Parathyroid adenoma (tissue), 2 donors: Measurements from ENCODE around the gene TP53I13.
"Not testable (repeated sequence)": the region's sequence is repeated elsewhere in the genome, so short reads cannot be mapped to it uniquely, and the experiment has no call there.

Experiments
- H2AFZ ChIP-seq: fragments of 300-600 bp; sonication (generic); one replicate; pipeline ENCODE4 v1.7.0; 2017; ENCODE audit warnings: antibody characterized with exemption, mild to moderate bottlenecking
- H3K27ac ChIP-seq: fragments of 300-600 bp; sonication (generic); one replicate; pipeline ENCODE4 v1.7.0; 2017
- H3K27me3 ChIP-seq: fragments of 300-600 bp; sonication (generic); one replicate; pipeline ENCODE4 v1.7.0; 2017; ENCODE audit warnings: low read length; ENCODE audit not compliant: control insufficient read depth, insufficient read depth
- H3K36me3 ChIP-seq: fragments of 300-600 bp; sonication (generic); one replicate; pipeline ENCODE4 v1.7.0; 2017; ENCODE audit warnings: low read length; ENCODE audit not compliant: control insufficient read depth, insufficient read depth
- H3K4me1 ChIP-seq: fragments of 300-600 bp; sonication (generic); one replicate; pipeline ENCODE4 v1.7.0; 2017; ENCODE audit warnings: control low read depth
- H3K4me2 ChIP-seq: fragments of 300-600 bp; sonication (generic); one replicate; pipeline ENCODE4 v1.7.0; 2017; ENCODE audit warnings: low read length
- H3K4me3 ChIP-seq: fragments of 300-600 bp; sonication (generic); one replicate; pipeline ENCODE4 v1.7.0; 2017; ENCODE audit warnings: low read depth, low read length
- H3K79me2 ChIP-seq: fragments of 300-600 bp; sonication (generic); one replicate; pipeline ENCODE4 v1.7.0; 2017; ENCODE audit warnings: control low read depth
- H3K9ac ChIP-seq: fragments of 300-600 bp; sonication (generic); one replicate; pipeline ENCODE4 v1.7.0; 2017; ENCODE audit warnings: mild to moderate bottlenecking
- H3K9me3 ChIP-seq: fragments of 300-600 bp; sonication (generic); one replicate; pipeline ENCODE4 v1.7.0; 2017; ENCODE audit warnings: low read length; ENCODE audit not compliant: control insufficient read depth
- TF ChIP-seq, protein P1 (sequence below): fragments of 300-600 bp; sonication (generic); IDR thresholded peaks from one replicate; pipeline ENCODE4 v1.7.0; 2017; ENCODE audit warnings: antibody characterized with exemption, mild to moderate bottlenecking
- donor health status: primary hyperparathyroidism.

TP53I13 gene

DNA sequence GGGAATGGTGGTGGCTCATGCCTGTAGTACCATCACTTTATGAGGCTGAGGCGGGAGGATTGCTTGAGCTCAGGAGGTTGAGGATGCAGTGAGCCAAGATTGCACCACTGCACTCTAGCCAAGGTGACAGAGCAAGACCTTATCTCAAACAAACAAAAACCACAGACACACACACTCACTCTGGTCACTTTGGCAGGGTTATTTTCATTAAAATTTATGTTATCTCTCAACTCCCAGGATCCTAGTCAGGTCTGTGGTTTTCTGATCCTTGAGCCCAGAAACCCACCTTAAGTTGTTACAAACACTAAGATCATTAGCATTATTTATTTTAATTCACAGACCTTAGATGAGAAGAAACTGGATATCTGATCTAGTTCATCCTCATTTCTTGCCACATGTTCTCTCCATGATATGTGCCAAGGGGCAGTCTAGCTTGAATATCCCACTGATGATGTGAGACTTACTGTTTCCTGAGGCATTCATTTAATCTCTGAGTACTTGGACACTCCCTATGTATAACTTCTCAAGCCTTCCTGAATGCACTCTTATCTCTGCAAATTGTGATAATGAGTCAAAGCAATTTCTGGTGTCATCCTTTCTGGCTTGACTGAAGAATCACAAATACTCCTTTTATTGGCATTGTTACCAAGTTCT, 11.3 kb upstream of the TP53I13 start:
- no peaks in the 10 kb centered on the region for H3K9me3 ChIP-seq
- no peaks in the 10 kb centered on the region for H3K79me2 ChIP-seq
- no peak overlapping the region for H3K9ac ChIP-seq
- no peak overlapping the region for H3K4me3 ChIP-seq
- no peak overlapping the region for H3K27ac ChIP-seq
- H2AFZ ChIP-seq: no peak overlapping the region
- no peaks in the 10 kb centered on the region for H3K27me3 ChIP-seq
- H3K36me3 ChIP-seq: no peaks in the 10 kb centered on the region
- TF ChIP-seq, protein P1, sequence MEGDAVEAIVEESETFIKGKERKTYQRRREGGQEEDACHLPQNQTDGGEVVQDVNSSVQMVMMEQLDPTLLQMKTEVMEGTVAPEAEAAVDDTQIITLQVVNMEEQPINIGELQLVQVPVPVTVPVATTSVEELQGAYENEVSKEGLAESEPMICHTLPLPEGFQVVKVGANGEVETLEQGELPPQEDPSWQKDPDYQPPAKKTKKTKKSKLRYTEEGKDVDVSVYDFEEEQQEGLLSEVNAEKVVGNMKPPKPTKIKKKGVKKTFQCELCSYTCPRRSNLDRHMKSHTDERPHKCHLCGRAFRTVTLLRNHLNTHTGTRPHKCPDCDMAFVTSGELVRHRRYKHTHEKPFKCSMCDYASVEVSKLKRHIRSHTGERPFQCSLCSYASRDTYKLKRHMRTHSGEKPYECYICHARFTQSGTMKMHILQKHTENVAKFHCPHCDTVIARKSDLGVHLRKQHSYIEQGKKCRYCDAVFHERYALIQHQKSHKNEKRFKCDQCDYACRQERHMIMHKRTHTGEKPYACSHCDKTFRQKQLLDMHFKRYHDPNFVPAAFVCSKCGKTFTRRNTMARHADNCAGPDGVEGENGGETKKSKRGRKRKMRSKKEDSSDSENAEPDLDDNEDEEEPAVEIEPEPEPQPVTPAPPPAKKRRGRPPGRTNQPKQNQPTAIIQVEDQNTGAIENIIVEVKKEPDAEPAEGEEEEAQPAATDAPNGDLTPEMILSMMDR: no peak
- H3K4me2 ChIP-seq: no peak overlapping the region
- H3K4me1 ChIP-seq: no peaks in the 10 kb centered on the region

DNA sequence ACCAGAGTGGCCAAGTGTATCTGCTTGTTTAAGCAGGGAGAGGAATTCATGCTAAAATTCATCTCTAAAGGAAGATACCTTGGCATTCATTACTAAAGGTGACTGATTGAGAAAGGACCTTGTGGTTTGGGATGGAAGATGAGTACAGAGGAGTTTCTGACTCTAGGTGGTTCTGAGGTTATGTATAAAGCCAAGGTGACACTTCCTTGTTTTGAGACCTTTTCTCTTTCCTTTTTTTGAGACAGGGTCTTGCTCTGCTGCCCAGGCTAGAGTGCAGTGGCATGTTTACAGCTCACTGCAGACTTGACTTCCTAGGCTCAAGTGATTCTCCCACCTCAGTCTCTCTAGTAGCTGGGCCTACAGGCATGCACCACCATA, 10.8 kb upstream of the TP53I13 start:
- no peak overlapping the region for H3K4me3 ChIP-seq
- no peak overlapping the region for H3K4me2 ChIP-seq
- no peaks in the 10 kb centered on the region for H3K79me2 ChIP-seq
- no peaks in the 10 kb centered on the region for H3K36me3 ChIP-seq
- H3K27ac ChIP-seq: no peak overlapping the region
- TF ChIP-seq, protein P1: no peak
- H2AFZ ChIP-seq: no peak overlapping the region
- no peak overlapping the region for H3K9ac ChIP-seq
- no peaks in the 10 kb centered on the region for H3K9me3 ChIP-seq
- H3K27me3 ChIP-seq: no peaks in the 10 kb centered on the region
- H3K4me1 ChIP-seq: no peaks in the 10 kb centered on the region

DNA sequence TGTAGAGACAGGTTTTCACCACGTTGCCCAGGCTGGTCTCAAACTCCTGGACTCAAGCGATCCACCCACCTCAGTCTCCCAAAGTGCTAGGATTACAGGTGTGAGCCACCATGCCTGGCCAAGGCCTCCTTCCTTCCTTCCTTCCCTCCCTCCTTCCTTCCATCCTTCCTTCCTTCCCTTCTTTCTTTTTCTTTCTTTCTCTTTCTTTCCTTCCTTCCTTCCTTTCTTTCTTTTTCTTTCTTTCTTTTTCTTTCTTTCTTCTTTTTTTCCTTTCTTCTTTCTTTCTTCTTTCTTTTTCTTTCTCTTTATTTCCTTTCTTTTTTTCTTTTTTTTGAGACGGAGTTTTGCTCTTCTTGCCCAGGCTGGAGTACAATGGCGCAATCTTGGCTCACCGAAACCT, 10.4 kb upstream of the TP53I13 start:
- H3K9me3 ChIP-seq, H3K27me3 ChIP-seq, H3K79me2 ChIP-seq, H3K36me3 ChIP-seq, H3K4me3 ChIP-seq, H3K4me1 ChIP-seq, H3K9ac ChIP-seq, H3K4me2 ChIP-seq, H2AFZ ChIP-seq, H3K27ac ChIP-seq: not testable (repeated sequence)

DNA sequence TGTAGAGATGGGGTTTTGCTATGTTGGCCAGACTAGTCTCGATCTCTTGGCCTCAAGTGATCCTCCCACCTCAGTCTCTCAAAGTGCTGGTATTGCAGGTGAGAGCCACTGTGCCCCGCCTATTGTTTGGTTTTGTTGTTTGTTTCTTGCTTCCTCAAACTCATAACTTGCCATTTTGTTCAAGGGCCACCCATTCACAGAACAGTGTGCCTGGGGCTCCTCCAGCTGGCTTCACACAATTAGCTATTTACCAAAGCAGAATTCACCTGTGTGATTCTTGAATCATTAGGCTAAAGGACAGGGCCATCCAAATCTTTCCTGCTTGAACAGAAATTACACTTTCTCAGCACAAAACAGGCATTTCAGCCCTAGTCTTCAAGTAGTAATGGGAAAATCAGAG, 8.9 kb upstream of the TP53I13 start:
- Histone ChIP-seq H3K9ac (no peak overlapping the region), H3K4me1 (no peaks in the 10 kb centered on the region), H3K79me2 (no peaks in the 10 kb centered on the region), H3K4me2 (no peak overlapping the region), H3K27me3 (no peaks in the 10 kb centered on the region), H3K9me3 (no peaks in the 10 kb centered on the region), H3K27ac (no peak overlapping the region), H3K4me3 (no peak overlapping the region), H3K36me3 (no peaks in the 10 kb centered on the region), H2AFZ (no peak overlapping the region)
- TF ChIP-seq, protein P1: no peak

DNA sequence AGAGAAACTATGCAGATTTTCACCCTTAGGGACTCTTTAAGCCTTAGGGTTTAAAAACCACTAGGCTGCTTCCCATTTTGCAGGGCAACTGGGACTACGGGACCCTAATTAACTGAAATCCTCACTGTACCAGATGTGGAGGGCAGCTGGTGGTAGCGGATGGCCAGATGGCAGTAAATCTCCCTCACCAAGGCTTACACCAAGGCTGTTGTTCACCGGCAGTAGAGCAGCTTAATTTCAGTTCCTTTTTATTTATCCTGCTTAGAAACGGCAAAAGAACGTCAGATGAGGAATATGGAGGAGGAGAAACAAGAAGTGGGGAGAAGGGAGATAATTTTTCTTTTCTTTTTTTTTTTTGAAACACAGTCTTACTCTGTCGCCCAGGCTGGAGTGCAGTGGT, 8.2 kb upstream of the TP53I13 start:
- no peaks in the 10 kb centered on the region for H3K9me3 ChIP-seq
- TF ChIP-seq, protein P1: no peak
- H3K9ac ChIP-seq: no peak overlapping the region
- H3K27me3 ChIP-seq: no peaks in the 10 kb centered on the region
- no peak overlapping the region for H3K27ac ChIP-seq
- H3K4me1 ChIP-seq: no peaks in the 10 kb centered on the region
- H3K79me2 ChIP-seq: no peaks in the 10 kb centered on the region
- H3K4me2 ChIP-seq: no peak overlapping the region
- H3K36me3 ChIP-seq: no peaks in the 10 kb centered on the region
- H3K4me3 ChIP-seq: no peak overlapping the region
- no peak overlapping the region for H2AFZ ChIP-seq
